GM12874 (cell line): ENCODE results near the gene BIVM.

Experiments used
- CTCF ChIP-seq: IDR thresholded peaks from 2 replicates; pipeline ENCODE4 v1.5.1; 2011; ENCODE audit warnings: low read depth, mild to moderate bottlenecking, control low read depth, low read length, moderate library complexity; ENCODE audit not compliant: insufficient read depth

BIVM gene

GRCh38 chr13:102814025-102814607 lies 15.2 kb downstream of the BIVM start:
- no peak for TF ChIP-seq CTCF

- no peak for TF ChIP-seq CTCF
Measured at GRCh38 chr13:102814793-102815192, 15.9 kb downstream of the BIVM start.

GRCh38 chr13:102815788-102816187 lies 16.9 kb downstream of the BIVM start:
- TF ChIP-seq CTCF, result no peak

GRCh38 chr13:102816708-102817107 lies 17.8 kb downstream of the BIVM start:
- no peak for TF ChIP-seq CTCF

- TF ChIP-seq CTCF, result no peak
Measured at GRCh38 chr13:102817241-102817640, 18.3 kb downstream of the BIVM start.

GRCh38 chr13:102817907-102818306 lies 19.0 kb downstream of the BIVM start:
- no peak for TF ChIP-seq CTCF

GRCh38 chr13:102825400-102825799 lies 26.5 kb downstream of the BIVM start:
- no peak for TF ChIP-seq CTCF
